Neural cell (in vitro differentiated cells): ENCODE measurements around the gene NFIA. TPM values are rescaled to one million over a fixed set of nuclear protein-coding genes. Genes with fewer than 3 reads are reported as not detected.

Experiments used
- H2AFZ ChIP-seq: fragments of 200-600, 300-800 bp; sonication (generic), shearing (Covaris generic); 2 replicates; pipeline ENCODE4 v1.6.0; 2014; ENCODE audit warnings: low read depth, mild to moderate bottlenecking, antibody characterized with exemption, low read length, moderate library complexity
- H3F3A ChIP-seq: fragments of 200-600 bp; shearing (Covaris generic); 2 replicates; pipeline ENCODE4 v1.6.1; 2016; ENCODE audit warnings: mild to moderate bottlenecking, moderate library complexity, mixed read lengths, antibody characterized with exemption, low read length; ENCODE audit not compliant: insufficient read depth, poor library complexity, severe bottlenecking
- H3K27ac ChIP-seq: fragments of 200-600, 300-800 bp; sonication (generic), shearing (Covaris generic); 2 replicates; pipeline ENCODE4 v1.5.1; 2014; ENCODE audit warnings: mild to moderate bottlenecking, low read length, moderate library complexity
- H3K27me3 ChIP-seq: fragments of 300-800, 200-600 bp; sonication (generic), shearing (Covaris generic); 2 replicates; pipeline ENCODE4 v1.6.0; 2014; ENCODE audit warnings: mild to moderate bottlenecking, low read depth, low read length, moderate library complexity; ENCODE audit not compliant: insufficient read depth
- H3K36me3 ChIP-seq: fragments of 300-800, 200-600 bp; sonication (generic), shearing (Covaris generic); 2 replicates; pipeline ENCODE4 v1.5.1; 2014; ENCODE audit warnings: mild to moderate bottlenecking, antibody characterized with exemption, low read length, moderate library complexity; ENCODE audit not compliant: insufficient read depth
- H3K4me2 ChIP-seq: fragments of 300-800, 200-600 bp; sonication (generic), shearing (Covaris generic); 2 replicates; pipeline ENCODE4 v1.6.0; 2014; ENCODE audit warnings: mild to moderate bottlenecking, low read length
- H3K4me3 ChIP-seq: fragments of 300-800, 200-600 bp; sonication (generic), shearing (Covaris generic); 2 replicates; pipeline ENCODE4 v1.5.1; 2014; ENCODE audit warnings: mild to moderate bottlenecking, low read length, moderate library complexity
- H3K79me2 ChIP-seq: fragments of 200-600 bp; shearing (Covaris generic); replicated peaks from 2 replicates; pipeline ENCODE4 v1.6.0; 2014; ENCODE audit warnings: mild to moderate bottlenecking, low read length, moderate library complexity; ENCODE audit not compliant: insufficient read depth
- H3K9ac ChIP-seq: fragments of 300-800, 200-600 bp; sonication (generic), shearing (Covaris generic); 2 replicates; pipeline ENCODE4 v1.6.1; 2016; ENCODE audit warnings: mild to moderate bottlenecking, low read length, mixed read lengths
- H3K9me2 ChIP-seq: fragments of 200-600 bp; shearing (Covaris generic); 2 replicates; pipeline ENCODE4 v1.6.1; 2016; ENCODE audit warnings: mild to moderate bottlenecking, low read length, mixed read lengths; ENCODE audit not compliant: insufficient read depth
- H3K9me3 ChIP-seq: fragments of 200-600, 300-800 bp; sonication (generic), shearing (Covaris generic); 2 replicates; pipeline ENCODE4 v1.6.1; 2016; ENCODE audit warnings: mild to moderate bottlenecking, mixed run types, low read length, moderate library complexity, mixed read lengths
- H4K20me1 ChIP-seq: fragments of 200-600 bp; shearing (Covaris generic); 2 replicates; pipeline ENCODE4 v1.6.1; 2016; ENCODE audit warnings: mild to moderate bottlenecking, mixed run types; ENCODE audit not compliant: insufficient read depth
- CTCF ChIP-seq: fragments of 450-650 bp; IDR thresholded peaks from 2 replicates; pipeline ENCODE4 v1.5.1; 2014; ENCODE audit warnings: antibody characterized with exemption, mild to moderate bottlenecking, moderate library complexity; ENCODE audit not compliant: poor library complexity, severe bottlenecking
- EP300 ChIP-seq: fragments of 450-650 bp; conservative IDR thresholded peaks from 2 replicates; pipeline ENCODE4 v1.6.1; 2014; ENCODE audit warnings: antibody characterized with exemption, mild to moderate bottlenecking, moderate library complexity; ENCODE audit not compliant: poor library complexity, severe bottlenecking
- EZH2 ChIP-seq: fragments of 200-600, 300-800 bp; shearing (Covaris generic), sonication (generic); IDR thresholded peaks from 2 replicates; pipeline ENCODE4 v1.6.1; 2014; ENCODE audit warnings: antibody characterized with exemption, low read length, borderline replicate concordance, mild to moderate bottlenecking; ENCODE audit not compliant: insufficient read depth, poor library complexity, severe bottlenecking
- MXI1 ChIP-seq: fragments of 450-650 bp; conservative IDR thresholded peaks from 2 replicates; pipeline ENCODE4 v1.6.1; 2014; ENCODE audit warnings: antibody characterized with exemption, mild to moderate bottlenecking; ENCODE audit not compliant: poor library complexity, severe bottlenecking
- POLR2AphosphoS5 ChIP-seq: IDR thresholded peaks from 2 replicates; pipeline ENCODE4 v1.6.1; 2012
- RAD21 ChIP-seq: fragments of 450-650 bp; conservative IDR thresholded peaks from 2 replicates; pipeline ENCODE4 v1.6.1; 2014; ENCODE audit warnings: antibody characterized with exemption, mild to moderate bottlenecking, moderate library complexity
- REST ChIP-seq: IDR thresholded peaks from 2 replicates; pipeline ENCODE4 v1.6.1; 2012; ENCODE audit warnings: borderline replicate concordance
- SMC3 ChIP-seq: fragments of 450-650 bp; conservative IDR thresholded peaks from 2 replicates; pipeline ENCODE4 v1.6.1; 2014; ENCODE audit warnings: antibody characterized with exemption, mild to moderate bottlenecking, moderate library complexity; ENCODE audit not compliant: poor library complexity
- TAF1 ChIP-seq: IDR thresholded peaks from 2 replicates; pipeline ENCODE4 v1.6.1; 2012; ENCODE audit warnings: low read depth
- polyA plus RNA-seq: library from polyadenylated mRNA; depleted of rRNA; stranded (reverse); fragments of >200 nt; gene quantifications from 2 replicates; pipeline ENCODE4 v1.2.3, GENCODE V29; 2014

NFIA gene
- polyA plus RNA-seq, 1 donor from 2014 or later = 0.47 TPM

DNA sequence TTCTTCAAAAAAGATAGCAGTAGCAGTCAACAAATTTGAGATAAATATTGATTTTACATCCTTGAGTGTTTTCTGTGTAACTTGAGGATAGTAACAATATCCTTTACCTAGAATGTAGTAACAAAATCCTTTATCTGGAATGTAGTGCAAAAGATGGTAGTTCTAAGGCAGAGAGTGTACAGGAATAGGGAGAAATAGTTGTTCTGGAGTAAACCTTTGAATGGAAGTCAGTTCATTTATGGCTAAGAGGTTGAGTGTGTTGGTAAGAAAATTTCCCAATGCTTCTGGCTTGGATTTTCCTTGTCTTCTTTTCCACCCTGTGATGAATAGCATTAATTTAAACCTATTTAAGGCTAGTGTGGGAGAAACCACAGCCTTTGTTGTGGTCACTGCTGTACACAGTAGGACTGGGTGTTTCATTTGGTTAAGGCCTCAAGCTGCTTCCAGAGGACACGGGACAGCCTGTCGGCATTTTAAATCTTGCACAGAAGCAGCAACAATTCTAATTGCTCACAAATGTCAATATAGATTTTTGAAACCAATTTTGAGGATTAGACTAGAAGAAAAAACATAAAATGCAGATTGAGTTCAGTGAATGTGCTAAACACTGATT, 11.3 kb downstream of the NFIA start:
- H3K36me3 ChIP-seq = no peaks in the 10 kb centered on the region
- H3K9me3 ChIP-seq = no peaks in the 10 kb centered on the region
- H3K4me2 ChIP-seq = no peak overlapping the region
- no peak overlapping the region for H3K27ac ChIP-seq
- H3K9me2 ChIP-seq = no peaks in the 10 kb centered on the region
- no peaks in the 10 kb centered on the region for H3K79me2 ChIP-seq
- no peaks in the 10 kb centered on the region for H4K20me1 ChIP-seq
- H3K9ac ChIP-seq = no peak overlapping the region
- H3K4me3 ChIP-seq = no peak overlapping the region
- H3K27me3 ChIP-seq = peaks cover 5% of the 10 kb centered on the region
- H2AFZ ChIP-seq = no peak overlapping the region
- H3F3A ChIP-seq = no peaks in the 10 kb centered on the region
- TF ChIP-seq SMC3 = no peak
- TF ChIP-seq EZH2 = no peak
- no peak for TF ChIP-seq REST
- TF ChIP-seq MXI1 = no peak
- no peak for TF ChIP-seq CTCF
- no peak for TF ChIP-seq RAD21
- TF ChIP-seq TAF1 = no peak
- no peak for TF ChIP-seq EP300
- no peak for TF ChIP-seq POLR2AphosphoS5

DNA sequence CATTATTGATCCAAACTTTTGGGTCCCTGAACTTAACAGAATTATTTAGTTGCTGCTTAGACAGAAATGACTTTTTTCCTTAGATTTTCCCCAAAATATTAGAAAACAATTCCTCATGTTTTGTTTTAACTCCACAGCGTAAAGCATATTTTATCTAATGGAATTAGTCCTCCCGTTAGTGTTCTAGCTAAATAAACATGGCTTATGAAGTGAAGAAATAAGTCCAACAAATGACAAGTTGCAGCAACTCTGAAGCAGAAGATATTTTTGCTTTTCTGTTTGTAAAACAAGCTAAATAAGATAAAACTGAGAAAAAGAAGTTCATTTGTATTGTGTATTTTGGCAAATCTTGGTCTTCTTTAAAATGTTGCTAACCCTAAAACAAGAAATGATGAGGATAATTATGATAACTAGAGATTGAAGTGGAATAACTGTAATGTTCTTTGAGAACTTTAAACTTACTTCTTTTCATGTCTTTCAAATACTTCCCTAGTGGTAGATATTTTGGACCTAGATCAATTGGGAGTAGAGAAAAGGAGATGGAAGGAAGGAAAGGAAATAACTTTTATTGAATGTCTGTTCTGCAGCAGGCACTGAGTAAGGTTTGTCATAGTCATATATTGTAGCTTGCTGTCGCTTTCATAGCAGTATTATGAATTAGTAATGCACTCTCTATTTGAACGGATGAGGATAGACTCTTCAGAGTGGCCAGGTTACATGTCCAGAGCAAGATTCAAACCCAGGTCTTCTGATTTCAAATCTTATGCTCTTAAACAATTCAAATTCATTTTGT, 12.5 kb downstream of the NFIA start:
- Histone ChIP-seq H3K79me2 (no peaks in the 10 kb centered on the region), H3K27me3 (peaks cover 5% of the 10 kb centered on the region), H2AFZ (no peak overlapping the region), H3K9me3 (no peaks in the 10 kb centered on the region), H3F3A (no peaks in the 10 kb centered on the region), H3K4me2 (no peak overlapping the region), H4K20me1 (no peaks in the 10 kb centered on the region), H3K4me3 (no peak overlapping the region), H3K36me3 (no peaks in the 10 kb centered on the region), H3K9me2 (no peaks in the 10 kb centered on the region), H3K27ac (no peak overlapping the region), H3K9ac (no peak overlapping the region)
- no peak for TF ChIP-seq RAD21
- TF ChIP-seq CTCF = no peak
